ENCODE results near the gene THSD4.
"Not testable (repeated sequence)": the region's sequence is repeated elsewhere in the genome, so short reads cannot be mapped to it uniquely, and the experiment has no call there.

Gene THSD4

GRCh38 chr15:71228403-71228802, 113.1 kb downstream of the THSD4 start:
- no peak for DNase-seq

- no peak for DNase-seq
Observed at GRCh38 chr15:71230303-71230702, 115.0 kb downstream of the THSD4 start.

GRCh38 chr15:71231758-71232157, 116.5 kb downstream of the THSD4 start:
- DNase-seq, result no peak

DNA sequence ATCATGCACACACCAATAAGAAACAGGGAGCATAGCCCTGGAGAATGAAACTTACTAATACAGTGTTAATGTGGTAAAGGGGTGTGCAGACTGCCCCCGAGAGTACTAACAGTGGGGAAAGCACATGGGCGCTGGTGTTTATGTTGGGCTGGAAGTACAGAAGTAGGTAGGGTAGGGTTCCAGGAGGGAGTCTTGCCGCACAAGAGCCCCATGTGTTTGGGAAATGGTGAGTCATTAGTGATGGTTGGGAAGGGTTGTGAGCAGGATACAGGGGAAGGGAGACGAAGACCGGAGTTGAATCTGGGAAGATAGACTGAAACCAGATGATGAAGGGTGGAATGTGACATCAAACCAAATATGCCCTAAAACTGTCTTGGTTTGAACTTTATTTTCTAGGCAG, 117.1 kb downstream of the THSD4 start:
- no peak for DNase-seq

DNA sequence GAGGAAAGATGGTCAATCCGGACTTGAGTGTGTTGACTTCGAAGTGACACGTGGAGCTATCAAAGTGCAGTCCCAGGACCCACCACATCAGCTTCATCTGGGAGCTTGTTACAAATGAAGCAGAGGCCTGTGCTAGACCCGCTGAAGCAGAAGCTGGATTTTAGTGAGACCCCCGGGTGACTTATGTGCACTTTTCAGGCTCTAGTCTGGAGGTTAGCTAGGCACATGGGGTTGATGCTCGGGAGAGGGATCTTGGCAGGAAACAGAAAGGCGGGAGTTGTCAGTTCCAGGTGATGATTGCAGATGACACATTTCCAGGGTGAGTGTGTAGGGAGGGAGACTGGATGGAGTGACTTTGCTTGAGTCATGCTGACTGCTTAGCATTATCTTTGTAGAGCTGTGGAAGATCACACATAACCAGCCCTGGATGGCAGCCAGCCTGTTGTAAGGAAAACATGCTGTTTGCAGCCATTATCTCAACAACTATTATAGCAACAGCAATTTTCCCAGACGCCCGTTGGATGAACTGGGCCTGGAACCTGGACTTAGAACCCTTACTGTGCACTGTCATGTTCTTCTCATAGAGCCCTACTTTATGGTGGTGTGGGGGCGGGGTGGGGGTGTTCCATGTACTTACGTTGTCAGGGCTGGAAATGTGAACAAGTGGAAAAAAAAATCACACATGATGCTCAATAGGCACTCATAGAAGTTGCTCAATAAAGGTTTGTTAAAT, 122.4 kb downstream of the THSD4 start:
- DNase-seq, result no peak

GRCh38 chr15:71238926-71239325, 123.7 kb downstream of the THSD4 start:
- DNase-seq, result no peak

DNA sequence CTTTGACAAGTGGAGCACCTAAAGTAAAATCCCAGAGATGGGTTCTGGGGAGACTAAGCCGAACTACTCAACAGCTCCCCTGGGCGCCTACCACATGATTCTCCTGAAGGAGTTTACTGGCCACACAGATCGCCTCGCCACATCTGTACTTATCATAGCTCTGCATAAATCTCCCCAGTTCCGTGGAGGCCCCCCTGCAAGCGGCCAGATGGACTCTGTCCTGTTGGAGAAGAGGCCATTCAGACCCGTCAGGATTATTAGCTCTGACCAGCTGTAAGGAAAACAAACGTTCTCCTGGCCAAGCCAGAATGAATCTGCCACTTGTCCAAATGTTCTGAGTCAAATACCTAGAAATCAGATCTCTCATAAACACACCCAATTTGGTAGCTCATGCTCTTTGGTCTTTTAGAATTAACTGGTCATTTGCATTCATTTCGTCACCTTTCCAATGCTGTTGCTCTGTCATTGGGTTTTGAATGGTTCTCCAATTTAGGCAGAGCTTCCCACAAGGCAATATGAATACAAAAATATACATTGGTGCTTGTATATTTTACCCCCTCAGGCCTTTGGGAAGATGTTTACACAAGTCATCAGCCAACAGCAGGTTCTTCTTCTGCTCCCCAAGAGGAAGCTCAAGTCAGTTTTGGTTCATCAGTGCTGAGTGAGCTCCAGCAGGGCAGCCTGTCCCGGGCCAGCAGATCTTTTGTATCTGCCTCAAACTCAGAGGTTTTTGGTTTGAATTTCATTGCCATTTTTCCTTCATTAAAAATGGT, 124.5 kb downstream of the THSD4 start:
- DNase-seq, result no peak

DNA sequence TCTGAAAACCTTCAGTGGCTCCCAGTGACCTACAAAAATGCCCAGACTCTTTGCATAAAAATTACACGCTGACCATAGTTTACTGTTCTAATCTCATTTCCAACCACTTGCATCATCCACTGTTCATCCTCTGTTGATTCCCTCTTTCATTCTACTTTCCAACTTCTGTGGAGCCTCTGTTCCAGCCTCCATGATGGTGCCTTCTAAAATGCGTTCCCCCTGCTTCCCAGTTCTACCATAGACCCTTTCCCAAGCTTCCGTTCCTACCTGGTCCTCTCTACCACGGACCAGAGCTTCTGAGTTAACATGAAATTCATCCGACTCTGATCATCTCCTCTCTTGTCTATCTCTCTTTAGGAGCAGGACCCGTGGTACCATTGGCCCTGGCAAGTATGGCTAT, 127.0 kb downstream of the THSD4 start:
- DNase-seq, result no peak

DNA sequence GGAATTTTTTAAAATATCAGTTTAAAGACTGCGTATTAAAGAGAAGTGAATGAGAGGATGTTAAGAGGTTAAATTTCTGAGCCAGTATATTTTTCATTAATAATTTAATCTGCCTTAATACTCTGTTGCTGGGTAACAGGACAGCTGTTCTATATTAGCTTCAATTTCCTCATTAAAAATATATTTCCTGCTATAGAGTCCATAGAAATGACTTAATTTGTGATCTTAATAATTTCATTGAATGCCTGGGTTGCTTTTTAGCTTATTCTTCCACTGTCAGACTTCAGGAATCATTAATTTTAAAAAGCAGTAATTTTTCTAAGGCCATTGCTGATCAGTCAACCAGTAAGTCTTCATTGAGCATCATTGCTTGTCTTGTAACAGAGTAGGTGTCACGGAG, 129.0 kb downstream of the THSD4 start:
- no peak for DNase-seq

- no peak for DNase-seq
Observed at GRCh38 chr15:71245588-71245987, 130.3 kb downstream of the THSD4 start.

- DNase-seq, result peak; percentile 45
Observed at GRCh38 chr15:71248386-71248785, 133.1 kb downstream of the THSD4 start.

- DNase-seq, result no peak
Observed at GRCh38 chr15:71249986-71250385, 134.7 kb downstream of the THSD4 start.

- DNase-seq, result no peak
Observed at GRCh38 chr15:71250936-71251583, 135.8 kb downstream of the THSD4 start.

GRCh38 chr15:71251584-71252043, 136.3 kb downstream of the THSD4 start:
- DNase-seq, result no peak

GRCh38 chr15:71252044-71252739, 136.9 kb downstream of the THSD4 start:
- DNase-seq, result no peak

DNA sequence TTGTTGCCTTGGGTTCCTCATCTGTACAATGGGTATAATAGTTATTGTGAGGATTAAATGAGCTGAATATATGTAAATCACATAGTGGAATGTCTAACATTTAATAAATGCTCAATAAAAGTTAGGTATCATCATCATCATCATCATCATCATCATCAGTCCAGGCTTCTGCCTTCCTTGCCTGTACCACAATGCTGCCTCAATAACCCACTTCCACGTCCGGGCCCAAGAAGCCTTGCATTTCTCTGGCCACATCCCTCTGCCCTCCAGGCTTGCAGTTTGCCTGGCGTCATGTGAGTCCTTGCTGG, 137.4 kb downstream of the THSD4 start:
- no peak for DNase-seq

- no peak for DNase-seq
Observed at GRCh38 chr15:71254491-71254890, 139.2 kb downstream of the THSD4 start.

GRCh38 chr15:71256934-71257664, 141.8 kb downstream of the THSD4 start:
- no peak for DNase-seq

- no peak for DNase-seq
Observed at GRCh38 chr15:71259866-71260265, 144.6 kb downstream of the THSD4 start.

DNA sequence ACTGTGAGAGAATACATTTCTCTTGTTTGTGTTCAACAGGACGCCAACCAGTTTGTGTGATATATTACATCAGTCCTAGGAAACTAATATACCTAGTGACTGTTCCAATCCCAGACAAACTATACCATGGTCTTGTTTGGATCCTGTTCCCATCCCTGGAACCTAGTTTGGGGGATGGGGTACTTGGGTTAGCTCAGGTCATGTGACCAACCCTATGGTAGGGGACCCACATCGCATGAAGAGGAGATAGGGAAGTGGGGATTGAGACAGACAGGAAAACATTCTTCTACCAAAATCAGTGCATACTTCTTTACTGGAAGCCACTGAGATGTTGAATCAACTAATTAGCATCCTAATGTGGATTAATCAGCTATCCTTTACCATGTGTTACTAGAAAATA, 146.1 kb downstream of the THSD4 start:
- no peak for DNase-seq

DNA sequence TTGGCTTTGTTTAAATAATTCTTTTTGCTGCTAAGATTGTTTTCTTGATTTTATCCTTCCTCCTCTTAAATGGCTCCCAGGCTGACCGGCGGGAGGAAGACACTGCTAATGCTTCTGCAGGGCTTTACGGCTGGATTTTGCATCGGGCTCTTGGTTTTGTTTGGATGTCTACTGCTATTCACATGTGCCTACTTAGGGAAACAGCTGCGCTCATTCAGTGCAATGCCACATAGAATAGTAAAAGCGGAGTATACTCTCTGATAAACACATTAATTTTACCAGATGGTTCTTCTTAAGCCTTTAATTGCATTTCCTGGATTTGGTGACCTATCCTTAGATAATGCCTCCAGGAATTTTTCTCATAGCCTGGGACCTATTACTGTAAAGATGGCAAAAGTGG, 146.6 kb downstream of the THSD4 start:
- DNase-seq, result no peak

DNA sequence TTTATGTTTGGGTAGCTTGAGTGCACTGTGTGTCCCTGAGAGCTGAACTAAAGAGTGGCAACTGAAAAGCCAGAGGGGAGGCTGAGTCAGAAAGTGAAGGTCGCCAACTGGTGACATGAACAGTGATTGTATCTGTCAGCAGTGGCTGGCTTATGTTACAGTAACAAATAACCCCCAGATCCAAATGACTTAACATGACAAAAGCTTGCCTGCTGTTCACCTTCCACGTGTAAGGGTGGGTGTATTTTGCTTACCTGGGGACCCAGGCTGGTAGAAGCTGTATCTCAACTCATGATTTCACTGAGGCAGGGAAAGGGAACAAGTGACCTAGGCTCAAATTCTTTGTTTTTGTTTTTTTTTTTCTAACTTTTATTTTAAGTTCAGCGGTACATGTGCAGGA, 147.3 kb downstream of the THSD4 start:
- no peak for DNase-seq

GRCh38 chr15:71265606-71266005, 150.3 kb downstream of the THSD4 start:
- DNase-seq, result not testable (repeated sequence)
